MM.1S (cell line): Measurements from ENCODE around the gene TTC28.

Experiments
- EZH2 ChIP-seq: fragments of 300-600 bp; sonication (generic); optimal IDR thresholded peaks from 2 replicates; pipeline ENCODE3; 2017; ENCODE audit warnings: low read depth, mild to moderate bottlenecking, antibody characterized with exemption, low read length, mixed read lengths
- TF ChIP-seq, protein P1 (sequence below): fragments of 300-600 bp; sonication (generic); IDR thresholded peaks from 2 replicates; pipeline ENCODE4 v1.5.1; 2016; ENCODE audit warnings: antibody characterized with exemption, low read length, mixed read lengths

- no peak for TF ChIP-seq EZH2
- TF ChIP-seq, protein P1, sequence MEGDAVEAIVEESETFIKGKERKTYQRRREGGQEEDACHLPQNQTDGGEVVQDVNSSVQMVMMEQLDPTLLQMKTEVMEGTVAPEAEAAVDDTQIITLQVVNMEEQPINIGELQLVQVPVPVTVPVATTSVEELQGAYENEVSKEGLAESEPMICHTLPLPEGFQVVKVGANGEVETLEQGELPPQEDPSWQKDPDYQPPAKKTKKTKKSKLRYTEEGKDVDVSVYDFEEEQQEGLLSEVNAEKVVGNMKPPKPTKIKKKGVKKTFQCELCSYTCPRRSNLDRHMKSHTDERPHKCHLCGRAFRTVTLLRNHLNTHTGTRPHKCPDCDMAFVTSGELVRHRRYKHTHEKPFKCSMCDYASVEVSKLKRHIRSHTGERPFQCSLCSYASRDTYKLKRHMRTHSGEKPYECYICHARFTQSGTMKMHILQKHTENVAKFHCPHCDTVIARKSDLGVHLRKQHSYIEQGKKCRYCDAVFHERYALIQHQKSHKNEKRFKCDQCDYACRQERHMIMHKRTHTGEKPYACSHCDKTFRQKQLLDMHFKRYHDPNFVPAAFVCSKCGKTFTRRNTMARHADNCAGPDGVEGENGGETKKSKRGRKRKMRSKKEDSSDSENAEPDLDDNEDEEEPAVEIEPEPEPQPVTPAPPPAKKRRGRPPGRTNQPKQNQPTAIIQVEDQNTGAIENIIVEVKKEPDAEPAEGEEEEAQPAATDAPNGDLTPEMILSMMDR = peak; percentile 22
Observed at GRCh38 chr22:27990879-27991278, 688.8 kb downstream of the TTC28 start.
